ENCODE measurements around the gene UNC45B. TPM values are rescaled to one million over a fixed set of nuclear protein-coding genes. Genes with fewer than 3 reads are reported as not detected.

Gene UNC45B
- total and polyA plus RNA-seq, 2 experiments from 2014 or later, result 174 to 241 TPM

DNA sequence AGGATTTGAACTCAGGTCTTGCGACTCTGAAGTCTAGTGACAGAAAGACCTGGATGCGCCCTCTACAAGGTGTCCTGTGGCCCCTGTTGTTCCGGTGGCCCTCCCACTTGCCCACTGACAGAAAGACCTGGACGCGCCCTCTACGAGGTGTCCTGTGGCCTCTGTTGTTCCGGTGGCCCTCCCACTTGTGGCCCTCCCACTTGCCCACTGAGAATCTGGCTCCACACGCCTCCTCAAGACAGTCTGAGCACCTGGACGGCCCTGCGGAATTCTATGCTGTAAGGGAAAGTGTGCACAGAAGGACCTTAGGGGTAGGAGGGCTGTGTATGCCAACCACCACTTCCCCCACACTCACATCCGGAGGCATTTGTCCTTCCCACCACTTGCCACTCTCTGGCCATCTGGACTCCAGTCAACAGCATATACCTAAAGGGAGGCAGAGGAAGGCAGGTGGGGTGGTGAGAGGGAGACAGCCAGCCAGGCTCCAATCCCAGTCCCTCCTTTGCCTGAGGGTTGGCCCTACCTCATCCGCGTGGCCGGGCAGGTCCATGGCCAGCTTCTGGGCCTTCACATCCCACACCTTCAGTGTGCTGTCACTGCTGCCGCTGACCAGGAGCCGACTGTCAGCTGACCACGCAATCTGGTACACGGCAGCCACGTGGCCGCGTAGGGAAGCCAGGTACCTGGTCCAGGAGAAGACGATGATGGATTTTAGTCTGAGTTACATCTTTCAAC, 14.6 kb upstream of the UNC45B start:
- Histone ChIP-seq H3K27me3 (no peaks in the 10 kb centered on the region), H3K27ac (no peak overlapping the region), H3K9me3 (ENCODE audit: low read depth) (no peaks in the 10 kb centered on the region), H3K4me3 (no peak overlapping the region), H3K4me1 (ENCODE audit: low read depth) (no peaks in the 10 kb centered on the region), H3K36me3 (peaks cover 50% of the 10 kb centered on the region)
- DNase-seq (ENCODE audit: low read depth in 1 of 2, low spot score in 1 of 2), result no peak
- TF ChIP-seq, protein P1, sequence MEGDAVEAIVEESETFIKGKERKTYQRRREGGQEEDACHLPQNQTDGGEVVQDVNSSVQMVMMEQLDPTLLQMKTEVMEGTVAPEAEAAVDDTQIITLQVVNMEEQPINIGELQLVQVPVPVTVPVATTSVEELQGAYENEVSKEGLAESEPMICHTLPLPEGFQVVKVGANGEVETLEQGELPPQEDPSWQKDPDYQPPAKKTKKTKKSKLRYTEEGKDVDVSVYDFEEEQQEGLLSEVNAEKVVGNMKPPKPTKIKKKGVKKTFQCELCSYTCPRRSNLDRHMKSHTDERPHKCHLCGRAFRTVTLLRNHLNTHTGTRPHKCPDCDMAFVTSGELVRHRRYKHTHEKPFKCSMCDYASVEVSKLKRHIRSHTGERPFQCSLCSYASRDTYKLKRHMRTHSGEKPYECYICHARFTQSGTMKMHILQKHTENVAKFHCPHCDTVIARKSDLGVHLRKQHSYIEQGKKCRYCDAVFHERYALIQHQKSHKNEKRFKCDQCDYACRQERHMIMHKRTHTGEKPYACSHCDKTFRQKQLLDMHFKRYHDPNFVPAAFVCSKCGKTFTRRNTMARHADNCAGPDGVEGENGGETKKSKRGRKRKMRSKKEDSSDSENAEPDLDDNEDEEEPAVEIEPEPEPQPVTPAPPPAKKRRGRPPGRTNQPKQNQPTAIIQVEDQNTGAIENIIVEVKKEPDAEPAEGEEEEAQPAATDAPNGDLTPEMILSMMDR (IDR thresholded peaks at IDR 0.05; ENCODE audit: low read depth, low read length), result no peak

DNA sequence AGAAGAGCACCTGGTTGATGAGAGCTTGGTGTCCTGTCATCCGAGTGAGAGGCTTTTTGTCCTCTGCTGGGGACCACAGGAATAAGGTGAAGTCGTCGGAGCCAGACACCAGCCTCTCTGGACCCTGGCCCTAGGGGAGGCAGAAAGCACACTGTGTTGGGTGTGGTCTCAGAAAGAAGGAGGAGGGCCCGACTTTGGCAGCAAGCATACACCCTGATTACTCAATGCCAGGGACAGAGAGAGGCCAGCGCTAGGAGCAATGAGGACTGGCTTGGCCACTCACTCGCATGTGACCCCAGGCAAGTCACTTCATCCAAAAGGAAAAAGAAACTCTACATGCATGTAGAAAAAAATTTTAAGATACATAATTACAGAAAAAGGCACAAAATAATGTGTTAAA, 12.3 kb upstream of the UNC45B start:
- Histone ChIP-seq H3K4me1 (ENCODE audit: low read depth) (no peaks in the 10 kb centered on the region), H3K36me3 (peaks cover 54% of the 10 kb centered on the region), H3K9me3 (ENCODE audit: low read depth) (no peaks in the 10 kb centered on the region), H3K27me3 (no peaks in the 10 kb centered on the region), H3K27ac (no peak overlapping the region), H3K4me3 (no peak overlapping the region)
- TF ChIP-seq, protein P1 (IDR thresholded peaks at IDR 0.05; ENCODE audit: low read depth, low read length), result no peak
- DNase-seq (ENCODE audit: low read depth in 1 of 2, low spot score in 1 of 2), result no peak

DNA sequence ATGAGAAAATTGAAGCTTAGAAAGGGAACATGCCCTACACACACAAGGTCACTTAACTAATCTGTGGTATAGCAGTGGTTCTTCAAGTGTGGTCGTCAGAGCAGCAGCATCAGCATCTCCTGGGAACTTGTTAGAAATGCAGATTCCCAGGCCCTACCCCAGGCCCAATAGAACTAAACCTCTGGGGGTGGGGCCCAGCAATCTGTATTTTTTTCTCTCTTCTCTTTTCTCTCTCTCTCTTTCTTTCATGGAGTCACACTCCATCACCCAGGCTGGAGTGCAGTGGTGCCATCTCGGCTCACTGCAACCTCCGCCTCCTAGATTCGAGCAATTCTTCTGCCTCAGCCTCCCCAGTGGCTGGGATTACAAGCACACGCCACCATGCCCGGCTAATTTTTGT, 9.4 kb upstream of the UNC45B start:
- H3K27me3 ChIP-seq, result no peaks in the 10 kb centered on the region
- H3K27ac ChIP-seq, result no peak overlapping the region
- H3K4me1 ChIP-seq (ENCODE audit: low read depth), result no peaks in the 10 kb centered on the region
- H3K9me3 ChIP-seq (ENCODE audit: low read depth), result no peaks in the 10 kb centered on the region
- DNase-seq (ENCODE audit: low read depth in 1 of 2, low spot score in 1 of 2), result no peak
- H3K4me3 ChIP-seq, result no peak overlapping the region
- TF ChIP-seq, protein P1 (IDR thresholded peaks at IDR 0.05; ENCODE audit: low read depth, low read length), result no peak
- H3K36me3 ChIP-seq, result peaks cover 48% of the 10 kb centered on the region

DNA sequence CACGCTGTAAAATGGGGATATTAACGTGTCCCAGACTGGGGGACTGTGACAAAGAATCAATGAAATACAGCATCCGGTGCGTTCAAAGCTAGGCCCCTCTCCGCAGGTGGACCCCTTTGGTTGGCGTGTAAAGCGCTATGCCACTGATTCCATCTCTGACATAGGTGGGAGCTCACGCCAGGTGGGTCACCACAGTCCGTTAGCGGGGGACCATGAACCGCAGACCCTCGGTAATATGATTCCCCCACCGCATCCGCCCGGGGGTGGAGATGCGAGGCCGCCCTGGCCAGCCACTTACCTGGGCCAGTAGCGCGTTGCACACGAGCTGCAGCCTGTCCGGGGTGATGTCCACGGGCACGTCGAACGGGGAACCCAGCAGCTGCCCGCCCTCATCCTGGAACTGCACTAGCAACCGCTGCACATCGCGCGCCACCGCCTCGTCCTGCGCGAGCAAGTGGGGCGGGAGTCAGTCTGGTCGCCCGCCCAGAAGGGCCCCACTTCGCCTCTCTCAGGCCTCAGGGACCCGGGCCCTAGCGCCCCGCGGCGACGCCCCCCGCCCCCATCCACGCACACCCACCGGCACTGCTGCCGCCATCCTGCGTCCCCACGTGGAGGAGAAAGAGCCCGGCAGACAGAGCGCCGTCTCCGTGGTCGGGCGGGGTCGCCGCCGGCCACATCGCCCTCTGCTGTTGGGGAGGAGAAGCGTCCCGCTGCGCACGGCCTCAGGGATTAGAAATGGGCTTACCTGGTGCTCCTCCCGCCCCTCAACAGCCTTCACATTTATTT, 5.7 kb upstream of the UNC45B start, which contains the start of gene NLE1:
NLE1 (minus strand) TSS at position 623 of the 786 bp plus-strand sequence; CDS start at position 595, 28 bp downstream.
- H3K36me3 ChIP-seq, result peaks cover 15% of the 10 kb centered on the region
- H3K9me3 ChIP-seq (ENCODE audit: low read depth), result no peaks in the 10 kb centered on the region
- H3K27me3 ChIP-seq, result no peaks in the 10 kb centered on the region
- H3K27ac ChIP-seq, result no peak within 1 kb of the TSS
- peak within 1 kb of the TSS; percentile 72 for H3K4me3 ChIP-seq
- TF ChIP-seq, protein P1 (IDR thresholded peaks at IDR 0.05; ENCODE audit: low read depth, low read length), result peak; percentile 88
- peaks cover 9% of the 10 kb centered on the region for H3K4me1 ChIP-seq (ENCODE audit: low read depth)
- DNase-seq (ENCODE audit: low read depth in 1 of 2, low spot score in 1 of 2), result peak; percentile 84 to 87

GRCh38 chr17:35142467-35142796, 5.2 kb upstream of the UNC45B start:
- Histone ChIP-seq H3K4me1 (ENCODE audit: low read depth) (peaks cover 12% of the 10 kb centered on the region), H3K27me3 (no peaks in the 10 kb centered on the region), H3K36me3 (peaks cover 9% of the 10 kb centered on the region), H3K9me3 (ENCODE audit: low read depth) (no peaks in the 10 kb centered on the region), H3K4me3 (peak overlapping the region; percentile 72), H3K27ac (no peak overlapping the region)
- TF ChIP-seq, protein P1 (IDR thresholded peaks at IDR 0.05; ENCODE audit: low read depth, low read length), result no peak
- DNase-seq (ENCODE audit: low read depth in 1 of 2, low spot score in 1 of 2), result no peak
